AG09319 (cell line): ENCODE measurements around the gene PLCB1.
"Not testable (repeated sequence)": the region's sequence is repeated elsewhere in the genome, so short reads cannot be mapped to it uniquely, and the experiment has no call there.

Experiments used
- DNase-seq: peaks from one replicate; pipeline ENCODE4 v3.0.0-alpha.2; 2010; ENCODE audit warnings: low read depth; ENCODE audit errors: extremely low read depth
- CTCF ChIP-seq: IDR thresholded peaks from 2 replicates; pipeline ENCODE4 v1.5.1; 2011; ENCODE audit warnings: low read depth, mild to moderate bottlenecking, inconsistent platforms, low read length, moderate library complexity

Gene PLCB1

GRCh38 chr20:8152183-8152582 lies 20.1 kb downstream of the PLCB1 start:
- no peak for DNase-seq
- no peak for TF ChIP-seq CTCF

DNA sequence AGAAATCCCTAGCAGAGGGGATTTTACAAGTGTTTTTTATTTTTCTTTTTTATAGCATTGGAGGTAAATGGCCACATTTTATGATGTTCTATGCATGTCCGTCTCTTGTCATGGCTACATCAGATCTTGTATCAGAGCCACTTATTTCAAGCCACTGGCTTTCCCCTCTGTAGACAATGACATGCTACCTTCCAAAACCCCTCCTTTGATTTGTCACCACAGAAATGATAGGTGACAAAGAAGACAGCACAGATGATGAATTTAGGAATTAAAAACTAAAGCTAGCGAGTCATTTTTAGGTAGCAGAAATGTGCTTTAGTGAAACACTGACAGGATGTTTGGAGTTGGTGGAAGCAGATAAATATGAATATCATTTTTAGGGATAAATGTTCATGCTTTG lies 20.8 kb downstream of the PLCB1 start:
- DNase-seq: no peak
- no peak for TF ChIP-seq CTCF

- no peak for DNase-seq
- no peak for TF ChIP-seq CTCF
Measured at GRCh38 chr20:8153281-8153908, 21.3 kb downstream of the PLCB1 start.

DNA sequence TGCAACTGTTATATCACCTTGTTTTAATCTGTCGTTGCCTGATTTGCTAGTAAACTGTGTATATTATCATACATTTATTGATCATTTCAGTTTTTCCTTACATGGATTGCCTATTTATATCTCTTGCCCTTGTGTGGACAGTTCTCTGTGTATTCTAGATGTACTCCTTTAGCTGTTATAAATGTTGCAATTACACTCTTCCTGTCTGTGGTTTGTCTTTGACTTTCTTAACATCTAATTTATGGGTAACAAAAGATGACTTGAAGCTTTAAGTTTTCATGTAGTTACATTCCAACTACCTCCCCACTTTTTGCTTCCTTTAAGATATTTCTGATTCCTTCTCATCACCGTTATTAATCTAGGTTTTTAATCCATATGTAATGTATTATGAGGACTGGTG lies 22.6 kb downstream of the PLCB1 start:
- no peak for TF ChIP-seq CTCF
- DNase-seq: no peak

DNA sequence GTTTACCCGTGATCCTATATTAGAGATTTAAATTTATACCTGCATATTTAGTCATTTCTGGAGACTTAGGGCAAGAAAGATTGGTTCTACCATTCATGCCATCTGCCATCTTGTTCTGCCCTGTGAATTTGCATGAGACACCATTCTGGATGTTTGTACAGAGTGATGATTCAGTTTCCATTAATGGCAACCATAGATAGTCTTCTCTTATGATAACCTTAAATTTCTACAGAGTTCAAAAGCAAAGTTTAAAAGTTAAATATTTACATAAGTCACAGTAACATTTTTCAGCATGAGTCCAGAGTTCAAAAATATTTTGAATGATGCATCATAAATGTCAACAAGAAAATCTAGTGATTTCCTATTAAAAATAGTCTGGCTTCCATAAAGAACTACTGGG lies 23.2 kb downstream of the PLCB1 start:
- no peak for TF ChIP-seq CTCF
- no peak for DNase-seq

DNA sequence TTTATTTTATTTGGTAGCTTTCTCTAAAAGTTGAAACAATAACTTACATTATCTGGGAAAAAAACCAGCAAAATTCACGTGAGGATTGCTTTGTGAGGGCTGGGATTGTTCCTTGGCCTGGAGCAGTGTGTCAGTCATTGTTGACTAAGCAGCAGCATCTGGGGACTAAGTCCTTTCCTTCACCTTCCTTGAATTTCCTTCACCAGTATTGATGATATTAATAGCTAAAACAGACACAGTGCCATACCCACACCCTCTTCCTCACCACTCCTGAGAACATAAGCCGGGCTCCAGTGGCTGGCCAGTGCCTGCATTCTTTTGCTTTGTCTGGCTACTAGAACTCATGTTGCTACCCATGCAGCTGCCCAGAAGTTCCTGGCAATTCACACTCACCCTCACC lies 23.7 kb downstream of the PLCB1 start:
- TF ChIP-seq CTCF: no peak
- no peak for DNase-seq

DNA sequence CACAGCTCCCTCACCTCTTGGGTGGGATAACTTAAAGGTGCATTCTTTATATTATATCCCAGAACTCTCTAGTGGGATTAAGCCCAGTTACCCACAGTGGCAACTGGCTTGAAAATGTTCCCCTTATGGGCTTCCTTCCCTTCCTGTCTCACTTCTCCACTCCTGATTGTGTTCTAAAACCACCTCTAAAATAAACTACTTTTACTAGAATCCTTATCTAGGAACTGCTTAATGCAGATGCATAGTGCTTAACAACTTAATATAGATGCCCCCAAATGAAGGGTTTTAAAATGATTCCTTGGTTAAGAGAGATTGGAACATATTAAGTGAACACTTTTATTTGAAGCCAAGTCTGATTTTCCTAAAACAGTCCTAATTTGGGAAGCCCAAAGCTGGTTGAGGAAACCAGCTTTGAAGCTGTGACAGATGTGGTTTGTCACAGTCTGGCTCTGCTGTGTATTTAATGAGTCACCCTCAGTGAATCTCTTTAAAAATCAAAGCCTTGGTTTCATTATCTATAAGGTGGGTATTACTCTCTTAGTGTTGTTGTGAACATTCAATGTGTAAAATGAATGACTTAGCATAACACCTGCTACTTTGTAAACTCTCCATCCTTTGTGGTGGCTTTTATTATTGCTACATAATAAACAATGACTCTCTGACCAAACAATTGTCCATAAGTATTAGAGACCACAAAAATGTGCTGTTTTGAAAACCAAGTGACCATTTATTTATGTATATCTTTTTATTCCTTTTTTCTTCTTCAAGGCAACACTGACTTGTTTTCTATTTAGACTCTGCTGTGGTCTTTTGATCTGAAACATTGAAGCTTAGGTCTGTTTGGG lies 24.4 kb downstream of the PLCB1 start:
- DNase-seq: no peak
- TF ChIP-seq CTCF: no peak

DNA sequence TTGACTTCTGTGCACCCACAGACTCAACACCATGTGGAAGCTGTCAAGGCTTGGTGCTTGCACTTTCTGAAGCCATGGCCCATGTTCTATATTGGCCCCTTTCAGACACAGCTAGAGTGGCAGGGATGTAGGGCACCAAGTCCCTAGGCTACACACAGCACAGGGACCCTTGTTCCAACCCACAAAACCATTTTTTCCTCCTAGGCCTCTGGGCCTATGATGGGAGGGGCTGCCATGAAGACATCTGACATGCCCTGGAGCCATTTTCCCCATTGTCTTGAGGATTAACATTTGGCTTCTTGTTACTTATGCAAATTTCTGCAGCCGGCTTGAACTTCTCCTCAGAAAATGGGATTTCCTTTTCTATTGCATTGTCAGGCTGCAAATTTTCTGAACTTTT lies 27.2 kb downstream of the PLCB1 start:
- DNase-seq: not testable (repeated sequence)
